Uterus (tissue), 4 donors: ENCODE data around the gene EVPL. TPM values are rescaled to one million over a fixed set of nuclear protein-coding genes. Genes with fewer than 3 reads are reported as not detected.
A peak's percentile ranks its signal among the peaks of the same experiment; 100 is the strongest.

ENCODE experiments used
- DNase-seq, 2 donors: peaks; one replicate each; pipeline ENCODE4 v3.0.0-alpha.2; 2019 to 2020
- H3K27ac ChIP-seq, 2 donors: fragments of 200-600 bp; sonication (generic); 1 replicate in 1 of 2; 2 replicates in 1 of 2; pipeline ENCODE4 v1.5.1; 2016 to 2018
- H3K27me3 ChIP-seq, 2 donors: fragments of 200-600 bp; sonication (generic); one replicate each; pipeline ENCODE4 v1.5.1; 2018 to 2019; ENCODE audit warnings: control low read depth in 1 of 2
- H3K36me3 ChIP-seq, 2 donors: fragments of 200-600 bp; sonication (generic); one replicate each; pipeline ENCODE4 v1.5.1; 2019; ENCODE audit warnings: control low read depth in 1 of 2
- H3K4me1 ChIP-seq, 2 donors: fragments of 200-600 bp; sonication (generic); one replicate each; pipeline ENCODE4 v1.5.1; 2018 to 2019; ENCODE audit warnings: control low read depth in 1 of 2
- H3K4me3 ChIP-seq, 2 donors: fragments of 200-600 bp; sonication (generic); 1 replicate in 1 of 2; 2 replicates in 1 of 2; pipeline ENCODE4 v1.5.1; 2018 to 2019; ENCODE audit warnings: mild to moderate bottlenecking in 1 of 2
- H3K9me3 ChIP-seq, 2 donors: fragments of 200-600 bp; sonication (generic); one replicate each; pipeline ENCODE4 v1.5.1; 2019; ENCODE audit warnings: control low read depth in 1 of 2
- CTCF ChIP-seq, 4 experiments: fragments of 200-600 bp in 2 of 4; fragments of 450-650 bp in 2 of 4; sonication (generic) in 2 of 4; IDR thresholded peaks; one replicate each; pipeline ENCODE4 v1.5.1; 2016 to 2019; ENCODE audit warnings: antibody characterized with exemption in 4 of 4, mild to moderate bottlenecking in 2 of 4, moderate library complexity in 1 of 4
- POLR2A ChIP-seq, 2 donors: fragments of 450-650 bp; IDR thresholded peaks; one replicate each; pipeline ENCODE4 v1.6.1; 2016; ENCODE audit warnings: antibody characterized with exemption in 2 of 2, mild to moderate bottlenecking in 1 of 2, moderate library complexity in 1 of 2
- intact Hi-C: fragments of 100-400 bp; cut with DNase I; formaldehyde crosslinking; loops from one replicate; pipeline ENCODE4 v1.15.1; 2023; ENCODE audit warnings: low total_unique reads
- total RNA-seq, 4 donors: library from RNA; depleted of rRNA in 3 of 4; stranded (reverse); fragments of >200 nt in 3 of 4; gene quantifications; one replicate each; pipeline versions ENCODE4 v1.1.0 to v1.2.4, GENCODE V29; 2014 to 2023
- donor health status: DM: yes; HTN: yes; CAD: no.

Gene EVPL
- 1 to 10 TPM in 3 of 4 donors, under 1 TPM in 1; 0.59 to 3.7 (median 2.8) TPM for total RNA-seq

- Histone ChIP-seq H3K4me1 (no peaks in the 10 kb centered on the region), H3K9me3 (no peaks in the 10 kb centered on the region), H3K27ac (no peak within 1 kb of the TSS), H3K4me3 (no peak within 1 kb of the TSS), H3K36me3 (no peaks in the 10 kb centered on the region), H3K27me3 (no peaks in the 10 kb centered on the region)
- no peak for TF ChIP-seq CTCF (IDR thresholded peaks at IDR 0.05)
- no peak for TF ChIP-seq POLR2A (IDR thresholded peaks at IDR 0.05)
- intact Hi-C loops: no loop called here
- no peak for DNase-seq
Observed at GRCh38 chr17:76027159-76027839, at the start of gene EVPL. Gene EVPL (minus strand): TSS chr17:76027306. CDS start chr17:76027198, 108 bp downstream.

GRCh38 chr17:76076146-76076764 is 49.1 kb upstream of the EVPL start:
- intact Hi-C loops: no loop called here
- no peak for TF ChIP-seq POLR2A (IDR thresholded peaks at IDR 0.05)
- no peak for TF ChIP-seq CTCF (IDR thresholded peaks at IDR 0.05)
- no peak overlapping the region for H3K27ac ChIP-seq
- no peak overlapping the region for H3K4me3 ChIP-seq
- no peaks in the 10 kb centered on the region for H3K36me3 ChIP-seq
- DNase-seq: no peak
- H3K9me3 ChIP-seq: no peaks in the 10 kb centered on the region
- peaks cover 36 to 46% of the 10 kb centered on the region in 2 donors for H3K27me3 ChIP-seq
- H3K4me1 ChIP-seq: peaks cover 0 to 13% of the 10 kb centered on the region in 2 donors

GRCh38 chr17:76075364-76076145 is 48.4 kb upstream of the EVPL start:
- peak in 1 of 2 donors; percentile 25 for DNase-seq

DNA sequence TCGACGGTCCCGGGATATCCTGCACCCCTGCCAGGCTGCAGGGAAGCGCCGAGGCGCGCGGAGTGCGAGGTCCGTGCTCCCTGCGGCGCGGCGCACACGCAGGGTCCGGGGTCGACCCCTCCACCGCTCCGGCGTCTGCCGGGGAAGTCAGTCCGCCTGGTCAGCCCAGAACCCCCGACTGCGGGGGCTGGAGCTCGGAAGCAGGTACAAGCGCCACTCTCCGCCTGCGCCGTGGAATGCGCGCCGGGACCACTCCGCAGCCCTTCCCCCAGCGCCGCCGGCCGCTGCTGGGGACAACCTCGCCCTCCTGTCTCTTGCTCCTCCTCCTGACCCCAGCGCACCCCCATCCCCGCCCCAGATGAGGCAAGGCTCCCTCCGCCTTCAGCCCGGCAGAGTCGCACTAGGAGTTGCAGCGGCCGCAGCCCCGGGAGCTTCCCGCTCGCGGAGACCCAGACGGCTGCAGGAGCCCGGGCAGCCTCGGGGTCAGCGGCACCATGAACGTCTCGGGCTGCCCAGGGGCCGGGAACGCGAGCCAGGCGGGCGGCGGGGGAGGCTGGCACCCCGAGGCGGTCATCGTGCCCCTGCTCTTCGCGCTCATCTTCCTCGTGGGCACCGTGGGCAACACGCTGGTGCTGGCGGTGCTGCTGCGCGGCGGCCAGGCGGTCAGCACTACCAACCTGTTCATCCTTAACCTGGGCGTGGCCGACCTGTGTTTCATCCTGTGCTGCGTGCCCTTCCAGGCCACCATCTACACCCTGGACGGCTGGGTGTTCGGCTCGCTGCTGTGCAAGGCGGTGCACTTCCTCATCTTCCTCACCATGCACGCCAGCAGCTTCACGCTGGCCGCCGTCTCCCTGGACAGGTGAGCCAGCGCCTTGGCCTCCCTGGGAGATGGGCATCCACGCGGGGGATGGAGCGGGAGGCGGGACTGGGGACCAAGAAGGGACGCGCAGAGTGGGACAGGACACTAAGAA is 47.6 kb upstream of the EVPL start, which contains the start of gene GALR2:
TSS of gene GALR2 (plus strand) at position 392 of the 974 bp plus-strand sequence. CDS start at position 495, 103 bp downstream.
- intact Hi-C loops: no loop called here
- DNase-seq: no peak
- Histone ChIP-seq H3K36me3 (no peaks in the 10 kb centered on the region), H3K4me3 (no peak within 1 kb of the TSS), H3K9me3 (no peaks in the 10 kb centered on the region), H3K27me3 (peaks cover 36 to 46% of the 10 kb centered on the region in 2 donors), H3K27ac (no peak within 1 kb of the TSS), H3K4me1 (peaks cover 0 to 22% of the 10 kb centered on the region in 2 donors)
- TF ChIP-seq CTCF (IDR thresholded peaks at IDR 0.05) (no peak), POLR2A (IDR thresholded peaks at IDR 0.05) (no peak)

More at GRCh38 chr17:76075364-76076145, 48.4 kb upstream of the EVPL start:
- Histone ChIP-seq H3K36me3 (no peaks in the 10 kb centered on the region), H3K4me1 (peaks cover 0 to 18% of the 10 kb centered on the region in 2 donors), H3K27ac (no peak overlapping the region), H3K27me3 (peaks cover 36 to 46% of the 10 kb centered on the region in 2 donors), H3K4me3 (no peak overlapping the region), H3K9me3 (no peaks in the 10 kb centered on the region)
- intact Hi-C loops: no loop called here
- no peak for TF ChIP-seq CTCF (IDR thresholded peaks at IDR 0.05)
